Testis (tissue), 3 donors: Measurements from ENCODE around the gene DNAH5. TPM values are rescaled to one million over a fixed set of nuclear protein-coding genes. Genes with fewer than 3 reads are reported as not detected.

Experiments used
- DNase-seq: peaks from one replicate; pipeline ENCODE4 v3.0.0-alpha.2; 2019
- H3K27ac ChIP-seq, 2 donors: fragments of 200-600 bp; sonication (generic); one replicate each; pipeline ENCODE4 v1.5.1; 2019
- H3K27me3 ChIP-seq: fragments of 200-600 bp; sonication (generic); one replicate; pipeline ENCODE4 v1.5.1; 2019
- H3K36me3 ChIP-seq: fragments of 200-600 bp; sonication (generic); one replicate; pipeline ENCODE4 v1.5.1; 2017; ENCODE audit warnings: low read depth; ENCODE audit errors: missing control alignments
- H3K4me1 ChIP-seq: fragments of 200-600 bp; sonication (generic); one replicate; pipeline ENCODE4 v1.5.1; 2019
- H3K4me3 ChIP-seq, 2 donors: fragments of 200-600 bp; sonication (generic); one replicate each; pipeline ENCODE4 v1.5.1; 2017 to 2019
- H3K9me3 ChIP-seq: fragments of 200-600 bp; sonication (generic); one replicate; pipeline ENCODE4 v1.5.1; 2017
- CTCF ChIP-seq, 3 experiments: fragments of 450-650 bp in 2 of 3; fragments of 200-600 bp in 1 of 3; sonication (generic) in 1 of 3; IDR thresholded peaks; one replicate each; pipeline ENCODE4 v1.5.1; 2016 to 2019; ENCODE audit warnings: antibody characterized with exemption in 3 of 3, mild to moderate bottlenecking in 2 of 3, moderate library complexity in 1 of 3
- POLR2A ChIP-seq: fragments of 450-650 bp; IDR thresholded peaks from one replicate; pipeline ENCODE4 v1.6.1; 2017; ENCODE audit warnings: antibody characterized with exemption, mild to moderate bottlenecking, moderate library complexity
- WGBS, 2 donors: methylation state at CpG; one replicate each; pipeline ENCODE4 v1.1.5; 2018; 5-methylcytosine and 5-hydroxymethylcytosine counted together
- intact Hi-C: fragments of 100-400 bp; cut with DNase I; formaldehyde crosslinking; loops from one replicate; pipeline ENCODE4 v1.15.1; 2023; ENCODE audit warnings: low total_unique reads
- polyA plus RNA-seq: library from polyadenylated mRNA; stranded (reverse); fragments of 350-450 nt; fragmentation: Illumina TruSeq; extraction: RNeasy Lipid Tissue Mini Kit (QIAGEN cat#74804); gene quantifications from one replicate; pipeline ENCODE4 v1.2.3, GENCODE V29; 2014; ENCODE audit warnings: low read depth, low replicate concordance; ENCODE audit not compliant: insufficient read depth
- total RNA-seq, 2 donors: library from RNA; depleted of rRNA; stranded (reverse); fragments of >200 nt; gene quantifications; one replicate each; pipeline ENCODE4 v1.2.3, GENCODE V29; 2016

The DNAH5 gene
- total and polyA plus RNA-seq, 3 donors from 2014 or later, result 1.1 to 5.9 (median 5.1) TPM

DNA sequence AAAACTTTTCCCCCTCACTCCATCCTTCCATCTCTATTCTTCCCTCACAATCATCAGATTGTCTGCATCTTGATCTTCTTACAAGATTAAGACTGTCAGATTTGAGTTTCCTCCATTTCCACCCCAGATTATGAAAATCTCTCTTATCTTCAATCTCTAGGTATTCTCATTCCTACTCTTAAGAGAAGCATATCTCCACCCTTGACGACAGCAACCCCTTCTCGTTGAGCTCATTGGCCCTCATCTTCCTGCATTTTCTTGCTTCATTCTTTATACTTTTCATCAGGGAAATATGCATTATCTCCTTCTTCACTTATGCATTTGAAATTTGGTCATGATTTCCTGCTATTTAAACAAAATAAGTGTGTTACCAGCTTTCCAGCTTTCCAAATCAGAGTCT lies 301.3 kb downstream of the DNAH5 start:
- H3K4me1 ChIP-seq, result no peaks in the 10 kb centered on the region
- intact Hi-C loops, result no loop called here
- no peaks in the 10 kb centered on the region for H3K27me3 ChIP-seq
- 79 to 94% methylated on average over 2 of the region's 2 CpGs for WGBS, 2 donors
- no peaks in the 10 kb centered on the region for H3K36me3 ChIP-seq
- TF ChIP-seq POLR2A (no peak), CTCF (IDR thresholded peaks at IDR 0.05) (no peak)
- no peak overlapping the region for H3K4me3 ChIP-seq
- no peak overlapping the region for H3K27ac ChIP-seq
- DNase-seq, result no peak
- H3K9me3 ChIP-seq, result no peaks in the 10 kb centered on the region

Other genes starting within 250 kb of the DNAH5 start
- 100 to 1,000 TPM; 249 to 295 TPM for gene TRIO, start 198.7 kb upstream of the DNAH5 start, total RNA-seq
- 47.2 TPM for gene TRIO, start 198.7 kb upstream of the DNAH5 start, polyA plus RNA-seq